HepG2 (cell line): Measurements from ENCODE around the gene SLCO2A1. TPM values are rescaled to one million over a fixed set of nuclear protein-coding genes. Genes with fewer than 3 reads are reported as not detected.

Experiments used
- ATAC-seq: fragments of 200-7000 bp; cut with Tn5 transposase; 3 replicates; pipeline ENCODE4 v1.9.1; 2020; ENCODE audit warnings: mild to moderate bottlenecking, moderate library complexity
- BruUV-seq: library from RNA; stranded (reverse); fragments of 400-500 nt; replicated peaks from 2 replicates; lab custom pipeline; 2021; lab: Mats Ljungman, UMichigan
- CTCF ChIA-PET: fragments of 300-600 bp; formaldehyde crosslinking; extraction: SDS; loops from one replicate; lab custom pipeline; 2021; ENCODE audit warnings: low total read pairs, inconsistent platforms, low intra/inter-chr PET ratio; lab: Yijun Ruan, JAX
- POLR2A ChIA-PET: fragments of 350-600 bp; sonication (Branson Sonifier 250); formaldehyde crosslinking; loops from one replicate; lab custom pipeline; 2020; ENCODE audit warnings: antibody characterized with exemption, inconsistent platforms; lab: Yijun Ruan, JAX
- DNase-seq: peaks from one replicate; pipeline ENCODE4 v3.0.0-alpha.2; 2015; ENCODE audit warnings: low spot score
- FAIRE-seq: peaks from 3 replicates; lab custom pipeline; 2011; peaks lifted over from hg19 to GRCh38; lab: Jason Lieb, UNC
- H2AFZ ChIP-seq: one replicate; pipeline ENCODE4 v1.6.1; 2011; ENCODE audit warnings: low read length, inconsistent platforms
- H3K27ac ChIP-seq: fragments of 300-600 bp; 3 replicates; pipeline ENCODE4 v1.8.0; 2011; ENCODE audit warnings: mixed run types, mild to moderate bottlenecking, mixed read lengths, low read length, inconsistent platforms; ENCODE audit not compliant: insufficient read depth; ENCODE audit errors: extremely low read length
- H3K27me3 ChIP-seq, 2 experiments: fragments of 200-600 bp in 1 of 2; 2 replicates in 1 of 2; 3 replicates in 1 of 2; pipeline versions ENCODE4 v1.6.0 to v1.8.0; 2011; ENCODE audit warnings: low read length in 2 of 2, mild to moderate bottlenecking in 2 of 2, moderate library complexity in 2 of 2, inconsistent platforms in 1 of 2; ENCODE audit not compliant: insufficient read depth in 2 of 2, control insufficient read depth in 1 of 2
- H3K36me3 ChIP-seq, 2 experiments: fragments of 200-600 bp in 1 of 2; replicated peaks in 1 of 2; 2 replicates in 1 of 2; 3 replicates in 1 of 2; pipeline versions ENCODE4 v1.5.1 to v1.8.0; 2011; ENCODE audit warnings: low read length in 2 of 2, inconsistent platforms in 1 of 2; ENCODE audit not compliant: insufficient read depth in 2 of 2, control insufficient read depth in 1 of 2
- H3K4me1 ChIP-seq: 2 replicates; pipeline ENCODE4 v1.5.1; 2012; ENCODE audit warnings: low read length, inconsistent platforms; ENCODE audit not compliant: insufficient read depth
- H3K4me2 ChIP-seq: 2 replicates; pipeline ENCODE4 v1.6.0; 2011; ENCODE audit warnings: low read depth, low read length, inconsistent platforms
- H3K4me3 ChIP-seq, 3 experiments: fragments of 200-600 bp in 1 of 3; sonication (generic), shearing (Covaris generic) in 1 of 3; replicated peaks in 1 of 3; 2 replicates each; pipeline ENCODE4 v1.5.1; 2011 to 2016; ENCODE audit warnings: low read length in 3 of 3, inconsistent platforms in 2 of 3, low read depth in 2 of 3, mild to moderate bottlenecking in 2 of 3, control low read depth in 1 of 3, mixed read lengths in 1 of 3; ENCODE audit not compliant: insufficient read depth in 1 of 3
- H3K79me2 ChIP-seq: one replicate; pipeline ENCODE4 v1.6.1; 2011; ENCODE audit warnings: low read length, inconsistent platforms; ENCODE audit not compliant: insufficient read depth
- H3K9ac ChIP-seq: 2 replicates; pipeline ENCODE4 v1.6.0; 2011; ENCODE audit warnings: mild to moderate bottlenecking, low read depth, low read length, inconsistent platforms; ENCODE audit not compliant: insufficient read depth
- H3K9me3 ChIP-seq: 2 replicates; pipeline ENCODE4 v1.5.1; 2012; ENCODE audit warnings: mild to moderate bottlenecking, low read length
- H4K20me1 ChIP-seq: 2 replicates; pipeline ENCODE4 v1.6.0; 2011; ENCODE audit warnings: inconsistent platforms, mild to moderate bottlenecking, low read length, moderate library complexity; ENCODE audit not compliant: insufficient read depth
- CHCHD3 ChIP-seq: sonication (generic); formaldehyde crosslinking; IDR thresholded peaks from 2 replicates; pipeline ENCODE4 v1.8.0; 2022; ENCODE audit warnings: mild to moderate bottlenecking, missing genetic modification reagents, moderate library complexity
- GMEB2 ChIP-seq: IDR thresholded peaks from 2 replicates; pipeline ENCODE4 v1.6.1; 2016; ENCODE audit warnings: missing biosample characterization, missing genetic modification reagents, low read depth
- HNRNPLL ChIP-seq: fragments of 200-400 bp; formaldehyde crosslinking; IDR thresholded peaks from 2 replicates; pipeline ENCODE4 v1.6.1; 2017; ENCODE audit warnings: mild to moderate bottlenecking, low read depth, low read length; ENCODE audit not compliant: poor library complexity, severe bottlenecking
- HOXA9 ChIP-seq: sonication (generic); formaldehyde crosslinking; IDR thresholded peaks from 2 replicates; pipeline ENCODE4 v1.8.1; 2022; ENCODE audit warnings: missing genetic modification reagents, mild to moderate bottlenecking, moderate library complexity, borderline replicate concordance
- MEIS1 ChIP-seq: sonication (generic); formaldehyde crosslinking; IDR thresholded peaks from 2 replicates; pipeline ENCODE4 v1.9.0; 2021; ENCODE audit warnings: mild to moderate bottlenecking, missing genetic modification reagents, moderate library complexity, borderline replicate concordance
- NONO ChIP-seq, 2 experiments: fragments of 450-650 bp in 1 of 2; sonication (generic) in 1 of 2; formaldehyde crosslinking in 1 of 2; IDR thresholded peaks in 1 of 2; conservative IDR thresholded peaks in 1 of 2; 2 replicates each; pipeline versions ENCODE4 v1.6.1 to v1.8.0; 2017 to 2022; ENCODE audit warnings: mild to moderate bottlenecking in 1 of 2, missing genetic modification reagents in 1 of 2, moderate library complexity in 1 of 2
- PATZ1 ChIP-seq: sonication (generic); formaldehyde crosslinking; IDR thresholded peaks from 2 replicates; pipeline ENCODE4 v1.4.0; 2020; ENCODE audit warnings: missing genetic modification reagents
- PCBP1 ChIP-seq: fragments of 200-400 bp; formaldehyde crosslinking; IDR thresholded peaks from 2 replicates; pipeline ENCODE4 v1.6.1; 2017; ENCODE audit warnings: mild to moderate bottlenecking, low read depth, low read length, borderline replicate concordance
- REL ChIP-seq: sonication (generic); formaldehyde crosslinking; conservative IDR thresholded peaks from 2 replicates; pipeline ENCODE4 v1.8.0; 2022; ENCODE audit warnings: mild to moderate bottlenecking, missing genetic modification reagents, moderate library complexity
- TCF7L2 ChIP-seq: IDR thresholded peaks from 2 replicates; pipeline ENCODE4 v1.6.1; 2011; ENCODE audit warnings: mild to moderate bottlenecking, low read depth, low read length, moderate library complexity
- ZBTB38 ChIP-seq: sonication (generic); formaldehyde crosslinking; IDR thresholded peaks from 2 replicates; pipeline ENCODE4 v1.5.1; 2020; ENCODE audit warnings: mild to moderate bottlenecking, missing genetic modification reagents
- ZFP91 ChIP-seq: sonication (generic); formaldehyde crosslinking; IDR thresholded peaks from 2 replicates; pipeline ENCODE4 v1.9.0; 2022; ENCODE audit warnings: missing genetic modification reagents, mild to moderate bottlenecking, borderline replicate concordance
- ZNF101 ChIP-seq: sonication (generic); formaldehyde crosslinking; IDR thresholded peaks from 2 replicates; pipeline ENCODE4 v1.4.0; 2020; ENCODE audit warnings: mild to moderate bottlenecking, low read depth, missing genetic modification reagents, borderline replicate concordance
- ZNF17 ChIP-seq: sonication (generic); formaldehyde crosslinking; IDR thresholded peaks from 2 replicates; pipeline ENCODE4 v1.5.0; 2020; ENCODE audit warnings: mild to moderate bottlenecking, missing genetic modification reagents
- ZNF44 ChIP-seq: sonication (generic); formaldehyde crosslinking; IDR thresholded peaks from 2 replicates; pipeline ENCODE4 v1.5.1; 2020; ENCODE audit warnings: mild to moderate bottlenecking, missing genetic modification reagents
- ZNF790 ChIP-seq: sonication (generic); formaldehyde crosslinking; IDR thresholded peaks from 2 replicates; pipeline ENCODE4 v1.8.0; 2022; ENCODE audit warnings: missing genetic modification reagents, mild to moderate bottlenecking, borderline replicate concordance
- ZSCAN21 ChIP-seq: sonication (generic); formaldehyde crosslinking; IDR thresholded peaks from 2 replicates; pipeline ENCODE4 v1.8.0; 2022; ENCODE audit warnings: mild to moderate bottlenecking, missing genetic modification reagents, moderate library complexity, borderline replicate concordance
- WGBS: methylation state at CpG from one replicate; pipeline ENCODE4 v1.1.6; 2017; ENCODE audit warnings: low lambda C conversion rate; 5-methylcytosine and 5-hydroxymethylcytosine counted together
- in situ Hi-C: cut with HindIII; loops from 2 replicates; pipeline ENCODE4 v1.10.0; 2017; ENCODE audit warnings: low pct_unique_long_range_greater_than_20kb; ENCODE audit not compliant: extremely low pct_ligation_motif_present
- intact Hi-C: fragments of 100-400 bp; cut with micrococcal nuclease; formaldehyde crosslinking; loops from one replicate; pipeline ENCODE4 v1.10.0; 2022; ENCODE audit not compliant: unreplicated experiment
- polyA plus RNA-seq, 8 experiments: library from polyadenylated mRNA; depleted of rRNA in 3 of 8; stranded (reverse) in 7 of 8; unstranded in 1 of 8; fragments of >200 nt; fragmentation: Illumina TruSeq in 4 of 8; extraction: Trizol in 4 of 8; gene quantifications; 2 replicates each; pipeline versions ENCODE4 v1.2.1 to v1.2.3, GENCODE V29; 2011 to 2016; ENCODE audit warnings: low read depth in 4 of 8, missing spikeins in 1 of 8, mixed read lengths in 1 of 8; ENCODE audit not compliant: insufficient read depth in 1 of 8
- total RNA-seq, 5 experiments: library from RNA; depleted of rRNA; stranded (reverse); fragments of >200 nt; fragmentation: Illumina TruSeq; extraction: Trizol; gene quantifications; 2 replicates each; pipeline ENCODE4 v1.2.3, GENCODE V29; 2016; ENCODE audit warnings: low read depth in 1 of 5

The SLCO2A1 gene
- total and polyA plus RNA-seq, 2 of the 13 experiments (the other 11 are each of a cell fraction or from before 2014, with no cell fraction given), result 0.04 TPM; not detected in 1

- Histone ChIP-seq H3K4me1 (no peaks in the 10 kb centered on the region), H3K36me3 (no peaks in the 10 kb centered on the region), H4K20me1 (no peaks in the 10 kb centered on the region), H3K27ac (no peak overlapping the region), H3K9ac (no peak overlapping the region), H3K4me3 (no peak overlapping the region), H2AFZ (no peak overlapping the region), H3K79me2 (no peaks in the 10 kb centered on the region), H3K4me2 (no peak overlapping the region), H3K27me3 (no peaks in the 10 kb centered on the region), H3K9me3 (peaks cover 4% of the 10 kb centered on the region; the same call in 1 of the 2 replicates)
- no peak for TF ChIP-seq ZNF101 (CRISPR knock-in tag)
- TF ChIP-seq MEIS1 (CRISPR knock-in tag), result no peak
- no peak for TF ChIP-seq HNRNPLL
- no peak for TF ChIP-seq ZNF17 (CRISPR knock-in tag)
- no peak for TF ChIP-seq PCBP1
- TF ChIP-seq GMEB2 (CRISPR knock-in tag), result no peak
- TF ChIP-seq NONO (IDR thresholded peaks at IDR 0.05), result no peak
- TF ChIP-seq NONO (CRISPR knock-in tag; conservative IDR thresholded peaks at IDR 0.05), result no peak
- no peak for TF ChIP-seq ZNF44
- no peak for TF ChIP-seq ZFP91 (CRISPR knock-in tag)
- TF ChIP-seq REL, result no peak
- TF ChIP-seq ZBTB38 (CRISPR knock-in tag), result no peak
- TF ChIP-seq TCF7L2, result no peak
- no peak for TF ChIP-seq HOXA9 (CRISPR knock-in tag)
- TF ChIP-seq CHCHD3, result no peak
- no peak for TF ChIP-seq ZNF790 (CRISPR knock-in tag)
- TF ChIP-seq ZSCAN21 (CRISPR knock-in tag), result no peak
- TF ChIP-seq PATZ1 (CRISPR knock-in tag), result no peak
- in situ Hi-C loops, result no loop called here
- FAIRE-seq (no peak), DNase-seq (no peak), ATAC-seq (no peak)
- ChIA-PET CTCF (no interaction called here), POLR2A (no interaction called here)
- WGBS, result 16% methylated on average over 3 of the region's 3 CpGs
- no TSS peak for BruUV-seq
- intact Hi-C loops, result no loop called here
Measured at GRCh38 chr3:134007819-134008218, 21.9 kb downstream of the SLCO2A1 start.
